Measurements from ENCODE around the gene MAN2B1.
"Not testable (repeated sequence)": the region's sequence is repeated elsewhere in the genome, so short reads cannot be mapped to it uniquely, and the experiment has no call there.

The MAN2B1 gene

GRCh38 chr19:12656899-12657571 is 9.5 kb downstream of the MAN2B1 start:
- DNase-seq = no peak

GRCh38 chr19:12655546-12655945 is 11.0 kb downstream of the MAN2B1 start:
- no peak for DNase-seq

- DNase-seq = no peak
These were observed 14.3 kb downstream of the MAN2B1 start for GRCh38 chr19:12652219-12652618.

- DNase-seq = no peak
These were observed 16.6 kb downstream of the MAN2B1 start for GRCh38 chr19:12649941-12650340.

- DNase-seq = no peak
These were observed 18.5 kb downstream of the MAN2B1 start for GRCh38 chr19:12648088-12648487.

GRCh38 chr19:12647490-12648071 is 19.0 kb downstream of the MAN2B1 start:
- no peak for DNase-seq

GRCh38 chr19:12647047-12647446 is 19.5 kb downstream of the MAN2B1 start:
- DNase-seq = no peak

- no peak for DNase-seq
These were observed 20.0 kb downstream of the MAN2B1 start for GRCh38 chr19:12646551-12646950.

GRCh38 chr19:12643716-12644115 is 22.8 kb downstream of the MAN2B1 start:
- DNase-seq = not testable (repeated sequence)

- DNase-seq = no peak
These were observed 24.0 kb downstream of the MAN2B1 start for GRCh38 chr19:12642506-12642905.

GRCh38 chr19:12641456-12641855 is 25.1 kb downstream of the MAN2B1 start:
- DNase-seq = no peak

GRCh38 chr19:12639901-12640613 is 26.5 kb downstream of the MAN2B1 start:
- peak; percentile 64 for DNase-seq

GRCh38 chr19:12638611-12639182 is 27.8 kb downstream of the MAN2B1 start:
- DNase-seq = no peak

GRCh38 chr19:12636631-12637030 is 29.9 kb downstream of the MAN2B1 start:
- DNase-seq = no peak

GRCh38 chr19:12629215-12629614 is 37.3 kb downstream of the MAN2B1 start:
- no peak for DNase-seq

GRCh38 chr19:12628040-12629022 is 38.2 kb downstream of the MAN2B1 start:
- no peak for DNase-seq

- no peak for DNase-seq
These were observed 39.6 kb downstream of the MAN2B1 start for GRCh38 chr19:12626958-12627357.

- DNase-seq = no peak
These were observed 43.0 kb downstream of the MAN2B1 start for GRCh38 chr19:12623361-12624031.

- DNase-seq = not testable (repeated sequence)
These were observed 45.1 kb downstream of the MAN2B1 start for GRCh38 chr19:12621253-12622024.

GRCh38 chr19:12617646-12618045 is 48.9 kb downstream of the MAN2B1 start:
- no peak for DNase-seq

- peak; percentile 58 for DNase-seq
These were observed 55.2 kb downstream of the MAN2B1 start for GRCh38 chr19:12611361-12611699.

All from midbrain (tissue), 1 donor.